ENCODE measurements around the gene PSMD1.
"Not testable (repeated sequence)": the region's sequence is repeated elsewhere in the genome, so short reads cannot be mapped to it uniquely, and the experiment has no call there.

PSMD1 gene

DNA sequence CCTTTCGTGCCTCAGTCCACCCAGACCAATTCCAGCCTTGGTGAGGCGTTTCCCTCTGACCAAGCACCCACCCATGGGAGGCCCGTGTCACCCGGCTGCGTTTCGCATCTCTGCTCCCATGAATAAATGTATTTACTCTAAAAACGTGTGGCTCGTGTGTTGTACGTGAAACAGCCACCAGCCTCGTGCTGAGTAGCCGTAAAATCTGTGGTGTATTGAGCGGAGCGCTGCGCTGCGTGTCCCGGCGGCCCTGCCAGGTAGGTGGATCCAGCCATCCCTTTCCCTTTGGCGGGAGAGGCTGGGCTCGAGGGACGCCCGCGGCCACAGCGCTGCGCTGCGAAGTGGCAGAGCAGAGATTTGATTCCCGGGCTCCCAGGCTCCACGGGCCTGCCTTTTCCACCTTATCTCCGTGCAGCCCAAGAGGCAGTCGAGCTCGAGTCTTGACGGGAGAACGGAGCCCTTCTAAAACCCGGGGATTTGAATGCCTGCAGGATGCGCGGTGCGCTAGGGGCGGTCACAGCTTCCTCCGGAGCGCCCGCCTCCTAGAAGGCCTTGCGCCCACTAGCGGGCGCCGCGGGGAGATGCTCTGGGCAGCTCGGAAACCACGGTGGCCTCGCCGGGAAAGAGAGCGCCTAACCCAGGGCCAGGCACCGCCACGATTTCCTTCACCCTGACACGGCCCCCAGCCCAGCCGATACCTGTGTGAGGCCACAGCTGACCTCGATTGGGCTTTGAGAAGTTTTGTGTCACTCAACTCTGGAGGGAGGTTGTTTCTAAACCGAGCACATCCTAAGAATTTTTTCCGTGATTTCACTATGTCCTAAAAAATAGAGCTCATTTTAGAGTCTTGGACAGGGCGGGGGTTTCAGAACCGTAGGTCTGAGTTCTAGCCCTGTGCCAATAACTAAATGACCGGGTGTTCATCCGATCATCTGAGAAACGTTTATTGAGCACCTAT lies 3.9 kb upstream of the PSMD1 start:
- in situ Hi-C loops (cut with HindIII; ENCODE audit: low sequenced_read_pairs) = no loop called here

DNA sequence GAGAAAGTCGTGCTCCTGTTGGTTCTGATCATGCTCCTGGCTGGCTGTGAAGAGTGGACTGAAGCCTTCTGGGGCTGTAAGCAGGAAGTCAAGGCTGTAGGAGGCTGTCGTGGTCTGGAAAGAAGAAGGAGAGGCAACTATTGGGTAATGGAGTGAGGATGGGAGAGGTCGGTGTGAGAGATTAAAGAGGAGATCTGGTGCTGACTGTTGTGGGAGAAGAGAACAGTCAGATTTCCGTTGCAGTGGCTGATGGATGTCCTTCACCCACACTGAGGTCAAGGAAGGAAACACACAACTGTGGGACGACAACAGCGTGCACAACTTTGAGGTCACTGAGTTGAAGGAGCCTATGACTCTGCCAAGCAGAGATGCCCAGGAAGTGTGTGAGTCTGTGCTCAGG lies 2.8 kb upstream of the PSMD1 start:
- in situ Hi-C loops (cut with HindIII; ENCODE audit: low sequenced_read_pairs) = no loop called here

DNA sequence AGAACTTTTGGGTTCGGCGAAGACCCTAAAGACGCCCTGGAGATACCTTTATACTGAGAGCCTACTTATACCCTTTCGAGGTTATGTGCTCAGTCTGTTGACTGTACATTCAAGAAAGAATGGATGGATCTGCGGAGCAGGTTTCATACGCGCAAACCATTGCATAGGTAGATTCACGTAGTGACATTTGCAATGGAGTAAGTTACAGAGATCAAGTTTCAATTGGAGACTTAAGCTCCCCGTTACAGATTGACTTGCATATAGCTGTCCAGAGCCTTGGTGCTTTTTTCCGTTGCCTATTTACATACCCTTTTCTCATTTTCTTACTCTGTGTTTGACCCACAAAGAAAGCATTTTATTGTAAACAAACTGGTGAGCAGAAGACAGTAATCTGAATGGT lies 923 bp downstream of the PSMD1 start:
- in situ Hi-C loops (cut with HindIII; ENCODE audit: low sequenced_read_pairs) = no loop called here

DNA sequence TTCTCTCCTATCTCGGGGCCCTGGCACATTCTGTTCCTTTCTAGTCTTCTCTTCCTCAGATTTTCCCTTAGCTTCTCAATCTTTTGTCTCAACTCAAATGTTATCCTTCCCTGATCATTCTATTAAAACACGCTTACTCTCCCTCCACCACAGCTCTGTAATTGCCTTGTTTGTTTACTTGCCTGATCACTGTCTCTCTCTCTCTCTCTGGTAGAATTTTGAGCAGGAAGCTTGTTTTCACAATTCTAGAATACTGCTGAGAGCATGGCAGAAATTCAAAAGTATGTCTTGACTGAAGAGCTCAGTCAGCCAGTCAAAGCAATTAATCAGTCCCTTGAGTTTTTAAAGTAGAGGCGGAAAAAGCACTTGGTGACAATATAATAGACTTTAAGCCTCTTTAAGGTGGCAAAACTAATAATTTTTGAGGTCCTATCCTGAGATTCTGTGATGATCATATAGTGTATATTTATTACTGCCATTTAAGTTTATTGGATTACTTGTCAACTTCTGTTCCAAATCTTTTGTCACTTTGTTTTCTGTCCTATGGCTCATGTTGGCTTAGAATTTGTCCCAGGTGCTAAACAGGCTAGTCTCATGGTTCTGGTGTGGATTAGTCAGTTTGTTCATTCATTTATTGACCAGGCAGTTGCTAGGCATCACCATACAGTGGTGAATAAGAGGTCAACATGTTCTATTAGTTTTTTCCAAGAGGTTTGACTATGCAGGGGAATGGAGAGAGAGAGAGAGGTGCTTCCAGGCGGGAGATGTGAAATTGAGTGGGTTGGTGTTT lies 2.3 kb downstream of the PSMD1 start:
- in situ Hi-C loops (cut with HindIII; ENCODE audit: low sequenced_read_pairs) = no loop called here

DNA sequence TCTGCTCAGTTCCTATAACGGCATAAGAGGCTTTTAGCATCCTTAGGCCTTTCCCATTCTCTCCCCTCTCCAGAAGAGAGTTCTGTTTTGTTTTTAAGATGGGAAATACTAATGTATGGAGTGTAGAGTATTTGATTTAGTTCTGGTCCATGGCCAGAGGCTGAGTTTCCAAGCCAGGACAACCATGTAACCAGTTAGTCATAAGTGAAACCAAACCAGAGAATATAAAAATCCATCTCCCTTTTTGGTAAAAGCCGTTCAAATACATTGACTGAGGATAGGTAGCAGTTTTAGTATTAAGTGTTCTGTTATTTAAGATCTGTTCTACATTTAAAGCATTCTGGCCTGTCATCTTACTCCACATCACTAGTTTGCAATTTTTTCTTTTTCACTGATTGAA lies 3.1 kb downstream of the PSMD1 start:
- in situ Hi-C loops (cut with HindIII; ENCODE audit: low sequenced_read_pairs) = no loop called here

DNA sequence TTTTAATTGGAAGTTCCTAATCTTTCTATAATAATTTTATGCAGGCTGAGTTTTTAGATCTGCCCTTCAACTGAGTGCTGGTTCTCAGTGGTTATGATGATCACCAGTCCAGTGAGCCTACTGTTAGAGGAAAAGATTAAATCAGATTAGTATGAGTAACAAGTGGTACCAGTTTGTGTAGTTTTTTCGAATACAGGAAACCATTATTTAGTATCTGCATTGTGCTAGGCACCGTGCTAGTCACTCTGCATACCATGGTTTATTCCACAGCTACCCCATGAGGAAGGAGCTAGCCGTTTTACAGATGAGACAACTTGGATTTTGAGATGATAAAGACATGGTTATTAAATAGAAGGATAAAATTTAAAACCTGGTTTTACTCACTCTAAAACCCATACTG lies 6.1 kb downstream of the PSMD1 start:
- in situ Hi-C loops (cut with HindIII; ENCODE audit: low sequenced_read_pairs) = no loop called here

DNA sequence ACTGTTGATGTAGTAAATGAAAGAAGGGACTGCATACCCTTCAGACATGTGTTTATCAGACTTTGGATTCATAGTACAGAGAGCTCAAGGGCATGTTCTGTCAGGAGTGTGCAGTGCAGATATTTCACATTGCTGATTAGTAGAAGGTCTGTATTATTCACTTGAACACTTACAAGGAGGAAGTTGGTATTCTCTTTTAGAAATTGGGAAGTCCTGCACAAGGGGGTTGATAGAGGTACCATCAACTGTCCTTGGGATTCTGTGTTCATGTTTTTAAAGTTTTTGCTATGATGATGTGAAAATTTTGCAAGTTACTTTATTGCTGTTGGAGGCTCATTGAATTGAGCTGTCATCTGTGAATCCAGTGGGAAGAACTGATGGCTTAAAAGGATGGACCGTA lies 6.7 kb downstream of the PSMD1 start:
- in situ Hi-C loops (cut with HindIII; ENCODE audit: low sequenced_read_pairs) = no loop called here

DNA sequence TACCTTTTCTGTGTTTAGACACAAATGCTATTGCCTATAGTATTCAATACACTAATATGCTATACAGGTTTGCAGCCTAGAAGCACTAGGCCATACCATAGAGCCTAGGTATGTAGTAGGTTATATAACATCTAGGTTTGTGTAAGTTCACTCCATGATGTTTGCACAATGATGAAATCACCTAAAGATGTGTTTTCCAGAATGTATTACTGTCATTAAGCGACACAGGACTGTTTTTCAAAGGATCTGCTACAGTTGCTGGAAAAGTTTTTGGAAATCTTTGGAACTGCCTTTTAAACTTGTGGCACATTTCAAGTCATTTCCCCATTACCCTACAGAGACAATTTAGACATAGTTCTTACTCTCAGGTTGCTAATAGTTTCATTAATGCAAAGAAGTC lies 9.3 kb downstream of the PSMD1 start:
- in situ Hi-C loops (cut with HindIII; ENCODE audit: low sequenced_read_pairs) = no loop called here

DNA sequence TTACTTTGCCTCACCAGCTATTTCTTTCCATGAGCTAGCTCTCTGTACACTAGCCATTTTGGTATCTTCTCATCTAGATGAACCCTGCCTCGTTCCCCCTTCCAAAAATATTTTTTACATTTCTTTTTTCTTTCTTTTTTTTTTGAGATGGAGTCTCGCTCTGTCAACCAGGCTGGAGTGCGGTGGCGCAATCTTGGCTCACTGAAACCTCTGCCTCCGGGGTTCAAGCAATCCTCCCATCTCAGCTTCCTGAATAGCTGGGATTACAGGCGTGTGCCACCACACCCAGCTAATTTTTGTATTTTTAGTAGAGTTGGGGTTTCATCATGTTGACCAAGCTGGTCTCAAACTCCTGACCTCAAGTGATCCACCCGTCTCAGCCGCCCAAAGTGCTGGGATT lies 10.9 kb downstream of the PSMD1 start:
- in situ Hi-C loops (cut with HindIII; ENCODE audit: low sequenced_read_pairs) = not testable (repeated sequence)

DNA sequence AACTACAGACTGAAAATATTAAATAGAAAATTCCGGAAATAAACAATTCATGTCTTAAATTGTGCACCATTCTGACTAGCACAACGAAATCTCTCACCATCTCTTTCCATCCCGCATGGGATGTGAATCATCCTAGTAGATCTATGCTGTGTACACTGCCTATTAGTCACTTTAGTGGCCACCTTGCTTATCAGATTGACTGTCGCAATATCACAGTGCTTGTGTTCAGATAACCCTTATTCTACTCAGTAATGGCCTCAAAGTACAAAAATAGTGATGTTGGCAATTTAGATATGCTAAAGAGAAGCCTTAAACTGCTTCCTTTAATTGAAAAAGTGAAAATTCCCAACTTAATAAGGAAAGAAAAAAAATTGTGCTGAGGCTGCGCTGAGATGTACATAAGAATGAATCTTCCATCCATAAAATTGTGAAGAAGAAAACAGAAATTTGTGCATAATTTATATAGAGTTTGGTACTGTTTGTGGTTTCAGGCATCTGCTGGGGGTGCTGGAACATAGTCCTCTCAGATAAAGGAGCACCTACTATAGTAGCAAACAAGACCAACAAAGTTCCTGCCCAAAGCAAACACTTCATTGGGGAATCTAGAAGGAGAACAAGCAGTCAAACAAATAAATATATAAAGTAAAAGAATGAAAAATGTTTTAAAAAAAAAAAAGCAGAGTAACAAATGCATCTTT lies 12.0 kb downstream of the PSMD1 start:
- in situ Hi-C loops (cut with HindIII; ENCODE audit: low sequenced_read_pairs) = no loop called here

DNA sequence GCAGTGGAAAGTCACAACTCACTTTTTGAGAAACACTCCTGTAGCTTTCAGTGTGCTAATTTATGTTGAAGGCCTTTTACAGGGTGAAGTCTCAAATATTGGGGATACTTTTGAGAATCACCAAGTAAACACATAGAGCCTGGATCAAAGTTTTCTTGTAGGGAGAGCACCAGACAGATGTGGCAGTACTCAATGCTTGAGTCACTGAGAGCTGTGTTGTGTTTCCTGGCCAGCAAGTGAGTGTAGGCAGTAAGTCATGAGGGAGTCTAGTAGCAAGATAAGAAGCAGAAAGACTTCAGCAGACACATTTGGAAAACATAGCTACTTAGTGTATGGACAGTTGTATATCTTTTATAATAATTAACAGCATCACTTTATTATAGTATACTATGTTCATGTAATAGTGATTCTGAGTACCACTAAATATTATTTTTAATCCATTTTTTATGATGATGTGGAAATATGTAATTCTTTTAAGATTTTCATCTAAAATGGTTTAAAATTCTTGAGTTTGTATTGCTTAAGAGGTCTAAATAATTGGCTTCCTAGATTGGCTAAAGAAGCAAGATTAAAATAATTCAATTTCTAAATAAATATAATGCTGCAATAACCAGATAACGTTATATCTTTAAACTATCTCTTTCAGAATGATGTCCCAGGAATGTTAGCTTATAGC lies 12.8 kb downstream of the PSMD1 start:
- in situ Hi-C loops (cut with HindIII; ENCODE audit: low sequenced_read_pairs) = no loop called here

DNA sequence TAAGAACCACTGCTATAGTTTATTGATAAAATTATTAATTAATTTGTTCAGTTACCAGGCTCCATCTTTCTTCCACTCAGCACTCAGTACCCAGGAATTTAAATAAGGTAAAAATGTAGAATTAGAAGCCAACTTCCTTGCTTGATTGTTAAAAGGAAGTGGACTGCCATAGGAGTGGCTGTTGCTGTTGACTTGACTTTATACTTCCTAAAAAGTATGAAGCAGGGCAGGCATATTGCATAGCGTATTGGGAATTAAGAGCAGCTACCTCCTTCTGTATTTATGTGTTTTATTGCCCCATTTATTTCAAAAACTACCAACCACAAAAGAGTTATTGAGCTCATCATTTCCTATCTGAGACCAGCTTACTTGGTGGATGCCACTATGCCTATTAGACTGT lies 27.9 kb downstream of the PSMD1 start:
- in situ Hi-C loops (cut with HindIII; ENCODE audit: low sequenced_read_pairs) = no loop called here

DNA sequence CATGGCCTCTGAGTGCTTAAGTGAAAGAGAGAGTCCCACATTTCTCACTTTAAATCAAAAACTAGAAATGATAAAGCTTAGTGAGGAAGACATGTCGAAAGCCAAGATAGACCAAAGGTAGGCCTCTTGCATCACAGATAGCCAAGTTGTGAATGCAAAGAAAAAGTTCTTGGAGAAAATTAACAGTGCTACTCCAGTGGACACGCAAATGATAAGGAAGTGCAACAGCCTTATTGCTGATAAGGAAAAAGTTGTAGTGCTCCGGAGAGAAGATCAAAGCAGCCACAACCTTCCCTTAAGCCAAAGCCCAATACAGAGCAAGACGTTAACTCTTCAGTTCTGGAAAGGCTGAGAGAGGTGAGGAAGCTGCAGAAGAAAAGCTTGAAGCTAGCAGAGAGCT lies 32.1 kb downstream of the PSMD1 start:
- in situ Hi-C loops (cut with HindIII; ENCODE audit: low sequenced_read_pairs) = no loop called here

DNA sequence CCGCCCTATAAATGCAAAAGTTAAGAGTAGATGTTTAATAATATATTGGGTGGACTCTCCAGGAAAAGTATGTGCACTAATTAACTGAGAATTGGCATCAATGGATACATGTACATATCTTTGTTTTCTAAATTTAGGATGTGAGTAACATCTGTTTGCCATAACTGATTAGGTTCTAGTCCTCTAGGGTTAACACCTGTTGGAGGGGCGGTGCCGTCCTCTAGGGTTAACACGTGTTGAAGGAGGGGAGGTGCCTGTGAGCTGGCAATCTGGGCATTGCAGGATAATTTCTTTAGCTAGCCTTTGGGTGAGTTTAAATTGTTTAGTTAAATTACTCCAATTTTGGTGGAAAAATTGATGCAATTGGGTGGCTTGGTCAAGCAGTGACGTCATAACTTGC lies 37.3 kb downstream of the PSMD1 start:
- in situ Hi-C loops (cut with HindIII; ENCODE audit: low sequenced_read_pairs) = no loop called here

DNA sequence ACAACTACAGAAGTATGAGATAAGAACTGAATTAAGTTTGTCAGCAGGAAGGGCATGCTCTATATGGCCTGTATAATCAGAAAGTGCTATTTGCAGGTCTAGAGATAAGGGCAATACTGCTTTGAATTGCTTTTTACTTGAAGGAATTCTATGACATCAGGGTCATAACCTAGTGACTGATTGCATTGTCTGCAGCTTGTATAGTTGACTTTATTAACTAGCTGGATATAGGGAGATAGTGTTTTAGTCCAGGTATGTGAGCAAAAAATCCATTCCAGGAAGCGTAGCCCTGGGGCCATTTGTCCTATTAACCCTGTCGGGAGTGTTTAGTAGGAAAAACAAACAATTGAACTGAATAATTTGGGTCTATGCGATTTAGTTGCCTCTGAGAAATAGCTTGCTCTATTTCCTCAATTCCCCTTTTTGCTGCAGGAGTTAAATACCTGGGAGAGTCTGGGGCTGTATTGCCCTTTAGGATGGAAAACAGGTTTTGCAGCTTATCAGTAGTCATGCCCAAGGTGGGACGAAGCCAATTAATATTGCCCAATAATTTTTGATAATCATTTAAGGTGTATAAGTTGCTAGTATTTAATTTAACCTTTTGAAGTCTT lies 38.2 kb downstream of the PSMD1 start:
- in situ Hi-C loops (cut with HindIII; ENCODE audit: low sequenced_read_pairs) = no loop called here

DNA sequence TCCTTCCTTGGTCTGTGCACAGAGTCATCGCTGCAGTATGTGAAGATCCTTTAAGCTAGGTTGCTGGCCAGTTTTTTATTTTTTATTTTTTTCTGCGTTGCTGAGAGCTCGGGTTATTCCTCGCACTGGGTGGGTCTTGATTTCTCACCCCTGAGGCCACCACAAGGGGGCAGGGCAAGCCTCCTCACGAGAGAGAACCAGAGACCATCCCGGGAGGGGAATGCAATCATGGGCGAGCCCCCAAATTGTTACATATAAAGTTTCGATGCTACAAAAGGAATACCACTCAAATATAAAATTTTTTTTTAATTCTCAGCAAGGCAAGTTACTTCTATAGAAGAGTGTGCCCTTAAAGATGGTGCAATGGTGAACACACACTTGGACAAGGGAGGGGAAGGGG lies 43.3 kb downstream of the PSMD1 start:
- in situ Hi-C loops (cut with HindIII; ENCODE audit: low sequenced_read_pairs) = no loop called here

DNA sequence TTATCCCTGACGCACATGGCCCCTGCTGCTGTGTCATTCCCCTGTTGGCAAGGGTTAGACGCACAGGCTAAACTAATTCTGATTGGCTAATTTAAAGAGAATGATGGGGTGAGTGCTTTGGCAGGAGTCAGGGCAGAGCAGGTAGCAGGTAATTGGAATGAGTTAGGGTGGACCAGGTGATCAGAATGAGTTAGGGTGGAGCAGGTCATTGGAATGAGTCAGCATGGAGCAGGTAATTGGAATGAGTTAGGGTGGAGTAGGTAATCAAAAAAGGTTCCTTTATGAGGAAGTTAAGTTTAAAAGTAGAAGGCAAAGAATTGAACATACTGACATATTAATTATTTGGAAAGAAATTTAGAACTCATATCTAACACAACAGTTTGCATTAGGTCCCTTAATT lies 43.7 kb downstream of the PSMD1 start:
- in situ Hi-C loops (cut with HindIII; ENCODE audit: low sequenced_read_pairs) = not testable (repeated sequence)

DNA sequence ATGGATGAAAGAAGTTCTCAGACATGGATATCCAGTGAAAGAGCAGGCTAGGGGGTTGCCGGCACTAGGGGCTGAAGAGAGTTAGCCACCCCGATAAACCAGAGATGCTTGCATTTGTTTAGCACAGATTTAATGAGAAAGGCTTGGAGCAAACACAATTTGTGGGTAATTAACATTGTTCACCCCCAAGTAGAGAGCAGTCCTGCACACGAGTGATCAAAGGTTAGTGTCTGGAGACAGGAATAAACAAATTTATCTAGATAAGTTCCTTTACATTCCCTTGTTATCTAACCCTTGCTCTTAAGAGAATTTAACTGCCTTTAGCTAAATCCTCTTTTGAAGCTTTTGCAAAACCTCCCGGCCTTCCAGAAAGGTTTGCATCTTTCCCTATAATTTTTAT lies 44.3 kb downstream of the PSMD1 start:
- in situ Hi-C loops (cut with HindIII; ENCODE audit: low sequenced_read_pairs) = no loop called here

DNA sequence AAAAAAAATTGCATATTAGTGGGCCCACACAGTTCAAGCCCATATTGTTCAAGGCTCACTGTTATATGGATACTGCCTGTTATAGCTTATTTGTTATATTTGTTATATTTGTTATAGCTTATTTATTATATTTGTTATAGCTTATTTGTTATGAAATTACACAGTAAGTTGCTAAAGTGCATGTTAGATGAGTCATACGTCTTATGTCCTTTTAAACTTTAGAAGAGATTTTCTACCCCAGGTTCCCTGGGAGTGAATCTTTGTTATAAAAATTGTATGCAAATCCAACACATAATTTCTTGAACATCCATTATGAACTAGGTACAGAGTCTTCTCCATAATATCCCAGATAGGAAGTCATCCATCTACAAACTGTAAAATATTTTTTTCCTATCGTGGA lies 46.1 kb downstream of the PSMD1 start:
- in situ Hi-C loops (cut with HindIII; ENCODE audit: low sequenced_read_pairs) = no loop called here

DNA sequence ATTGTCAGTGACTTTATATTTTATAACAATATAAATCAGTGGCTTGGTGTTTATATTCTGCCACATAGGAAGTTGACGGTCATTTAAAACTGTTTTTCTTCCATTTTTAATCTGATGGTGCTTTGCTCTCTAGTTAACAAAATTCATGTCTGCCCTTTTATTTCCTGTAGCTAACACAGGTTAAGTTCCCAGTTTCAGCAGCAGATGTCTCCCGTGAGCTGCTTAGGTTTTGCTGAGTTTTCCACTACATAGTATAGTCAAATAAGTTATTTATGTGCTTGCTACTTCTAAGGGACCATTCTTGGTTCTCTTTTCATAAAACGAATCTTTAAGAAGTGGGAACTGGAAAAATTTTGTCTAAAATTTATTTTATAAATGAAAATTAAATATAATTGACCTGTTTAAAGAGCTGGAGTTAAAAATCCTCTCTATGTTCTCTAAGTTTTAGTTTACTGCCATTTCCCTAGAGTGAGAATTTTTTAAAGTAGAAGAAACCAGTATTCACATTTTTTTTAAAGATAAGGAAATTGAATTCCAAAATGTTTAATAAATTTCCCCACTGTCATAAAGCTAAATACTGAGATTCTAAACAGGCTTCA lies 47.5 kb downstream of the PSMD1 start:
- in situ Hi-C loops (cut with HindIII; ENCODE audit: low sequenced_read_pairs) = no loop called here
